Erythroblast (primary cell): Measurements from ENCODE around the gene FMN1.

Source experiments
- GATA1 ChIP-seq: IDR thresholded peaks from 2 replicates; pipeline ENCODE4 v1.6.1; 2011; ENCODE audit warnings: low read depth, mild to moderate bottlenecking, control low read depth, low read length, moderate library complexity
- POLR2A ChIP-seq: IDR thresholded peaks from 2 replicates; pipeline ENCODE4 v1.6.1; 2011; ENCODE audit warnings: mild to moderate bottlenecking, low read length

DNA sequence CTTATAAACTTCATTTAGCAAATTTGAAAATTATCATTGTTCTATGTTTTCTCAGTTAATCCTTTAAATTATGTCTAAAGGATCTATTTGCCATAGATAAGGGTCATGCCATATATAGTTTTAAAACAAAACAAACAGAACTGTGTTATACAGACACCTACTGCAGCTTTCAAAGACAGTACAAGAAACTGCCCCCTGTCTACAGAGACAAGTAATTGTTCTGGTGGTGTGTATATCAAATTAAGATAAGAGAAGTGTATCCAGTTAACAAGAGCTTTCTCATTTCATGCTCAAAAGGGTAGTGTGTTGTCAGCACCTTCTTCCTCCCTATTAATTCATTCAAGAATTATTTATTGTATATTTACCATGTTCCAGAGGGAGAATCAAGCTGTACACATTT lies 201.2 kb downstream of the FMN1 start:
- no peak for TF ChIP-seq POLR2A
- TF ChIP-seq GATA1, result no peak
